Measurements from ENCODE around the gene OAS3. TPM values are rescaled to one million over a fixed set of nuclear protein-coding genes. Genes with fewer than 3 reads are reported as not detected.

The OAS3 gene
- total RNA-seq, 1 experiment from 2014 or later: 42.6 TPM

- Histone ChIP-seq H3K9me3 (ENCODE audit: low read depth, low read length, poor library complexity, severe bottlenecking) (no peaks in the 10 kb centered on the region), H3K27me3 (replicated peaks; ENCODE audit: insufficient read depth, low read depth, low read length, poor library complexity) (no peaks in the 10 kb centered on the region), H3K4me1 (ENCODE audit: insufficient read depth, low read length, poor library complexity, severe bottlenecking) (no peaks in the 10 kb centered on the region), H3K27ac (ENCODE audit: low read depth, low read length, poor library complexity, severe bottlenecking) (no peak overlapping the region), H3K4me3 (ENCODE audit: low read depth, low read length, poor library complexity, severe bottlenecking) (no peak overlapping the region), H3K36me3 (ENCODE audit: insufficient read depth, low read length, poor library complexity, severe bottlenecking) (no peaks in the 10 kb centered on the region)
- no peak for DNase-seq (ENCODE audit: low spot score)
- ChIA-PET CTCF (no interaction called here), POLR2A (ENCODE audit: low non-redundant PET) (no interaction called here)
- TF ChIP-seq CTCF (conservative IDR thresholded peaks at IDR 0.05; ENCODE audit: low read depth, low read length): no peak
- no peak for TF ChIP-seq EZH2 (IDR thresholded peaks at IDR 0.05; ENCODE audit: borderline replicate concordance, low read depth, low read length, poor library complexity, severe bottlenecking)
- no TSS peak for BruUV-seq (replicated peaks)
- intact Hi-C loops (cut with micrococcal nuclease; ENCODE audit: unreplicated experiment): no loop called here
Observed at GRCh38 chr12:112977139-112977538, 38.9 kb downstream of the OAS3 start.

- Histone ChIP-seq H3K9me3 (ENCODE audit: low read depth, low read length, poor library complexity, severe bottlenecking) (no peaks in the 10 kb centered on the region), H3K27ac (ENCODE audit: low read depth, low read length, poor library complexity, severe bottlenecking) (no peak overlapping the region), H3K4me3 (ENCODE audit: low read depth, low read length, poor library complexity, severe bottlenecking) (no peak overlapping the region), H3K27me3 (replicated peaks; ENCODE audit: insufficient read depth, low read depth, low read length, poor library complexity) (no peaks in the 10 kb centered on the region), H3K4me1 (ENCODE audit: insufficient read depth, low read length, poor library complexity, severe bottlenecking) (no peaks in the 10 kb centered on the region), H3K36me3 (ENCODE audit: insufficient read depth, low read length, poor library complexity, severe bottlenecking) (no peaks in the 10 kb centered on the region)
- no peak for TF ChIP-seq EZH2 (IDR thresholded peaks at IDR 0.05; ENCODE audit: borderline replicate concordance, low read depth, low read length, poor library complexity, severe bottlenecking)
- no peak for TF ChIP-seq CTCF (conservative IDR thresholded peaks at IDR 0.05; ENCODE audit: low read depth, low read length)
- ChIA-PET POLR2A (ENCODE audit: low non-redundant PET) (no interaction called here), CTCF (interaction anchor here (1.2 kb wide), 1 partner anchor 15 kb away, joined by 4 read pairs; no protein-coding TSS in a partner anchor)
- no peak for DNase-seq (ENCODE audit: low spot score)
- BruUV-seq (replicated peaks): no TSS peak
- intact Hi-C loops (cut with micrococcal nuclease; ENCODE audit: unreplicated experiment): no loop called here
Observed at GRCh38 chr12:112977641-112978040, 39.4 kb downstream of the OAS3 start.

GRCh38 chr12:112978163-112979040 is 40.1 kb downstream of the OAS3 start, which contains the start of gene OAS2:
Gene OAS2 (plus strand): TSS chr12:112978519. CDS start chr12:112978609, 90 bp downstream.
- H3K4me3 ChIP-seq (ENCODE audit: low read depth, low read length, poor library complexity, severe bottlenecking): no peak within 1 kb of the TSS
- no peaks in the 10 kb centered on the region for H3K9me3 ChIP-seq (ENCODE audit: low read depth, low read length, poor library complexity, severe bottlenecking)
- H3K36me3 ChIP-seq (ENCODE audit: insufficient read depth, low read length, poor library complexity, severe bottlenecking): no peaks in the 10 kb centered on the region
- H3K27ac ChIP-seq (ENCODE audit: low read depth, low read length, poor library complexity, severe bottlenecking): no peak within 1 kb of the TSS
- ChIA-PET POLR2A (ENCODE audit: low non-redundant PET) (no interaction called here), CTCF (interaction anchor here (1.2 kb wide), 1 partner anchor 14 kb away, joined by 4 read pairs; no protein-coding TSS in a partner anchor)
- no peaks in the 10 kb centered on the region for H3K4me1 ChIP-seq (ENCODE audit: insufficient read depth, low read length, poor library complexity, severe bottlenecking)
- no peak for TF ChIP-seq EZH2 (IDR thresholded peaks at IDR 0.05; ENCODE audit: borderline replicate concordance, low read depth, low read length, poor library complexity, severe bottlenecking)
- no peak for TF ChIP-seq CTCF (conservative IDR thresholded peaks at IDR 0.05; ENCODE audit: low read depth, low read length)
- H3K27me3 ChIP-seq (replicated peaks; ENCODE audit: insufficient read depth, low read depth, low read length, poor library complexity): no peaks in the 10 kb centered on the region
- intact Hi-C loops (cut with micrococcal nuclease; ENCODE audit: unreplicated experiment): no loop called here
- DNase-seq (ENCODE audit: low spot score): peak; percentile 4
- no TSS peak for BruUV-seq (replicated peaks)
